IMR-90 (cell line): Measurements from ENCODE around the gene CDC42BPA. TPM values are rescaled to one million over a fixed set of nuclear protein-coding genes. Genes with fewer than 3 reads are reported as not detected.

ENCODE experiments used
- ATAC-seq: fragments of 200-7000 bp; cut with Tn5 transposase; 2 replicates; pipeline ENCODE4 v1.9.1; 2020; ENCODE audit warnings: low read depth, mild to moderate bottlenecking, moderate library complexity
- BruUV-seq: library from RNA; stranded (reverse); fragments of 400-500 nt; replicated peaks from 2 replicates; lab custom pipeline; 2021; lab: Mats Ljungman, UMichigan
- CTCF ChIA-PET: fragments of 300-600 bp; formaldehyde crosslinking; extraction: SDS; loops from one replicate; lab custom pipeline; 2021; ENCODE audit warnings: antibody characterized with exemption; lab: Yijun Ruan, JAX
- POLR2A ChIA-PET: fragments of 300-600 bp; sonication (Branson Sonifier 250); formaldehyde crosslinking; loops from one replicate; lab custom pipeline; 2022; ENCODE audit warnings: antibody characterized with exemption; ENCODE audit not compliant: unreplicated experiment; lab: Charles Lee
- DNase-seq: peaks from one replicate; pipeline ENCODE4 v3.0.0; 2013
- H2AFZ ChIP-seq: replicated peaks from 2 replicates; pipeline ENCODE3; 2013; ENCODE audit warnings: low read length, mild to moderate bottlenecking; ENCODE audit not compliant: poor library complexity
- H2AK5ac ChIP-seq: 2 replicates; pipeline ENCODE4 v1.6.1; 2013; ENCODE audit warnings: low read depth, low read length, inconsistent platforms
- H2AK9ac ChIP-seq: replicated peaks from 2 replicates; pipeline ENCODE3; 2013; ENCODE audit warnings: mild to moderate bottlenecking, low read depth, low read length, moderate library complexity; ENCODE audit not compliant: poor library complexity
- H2BK120ac ChIP-seq: 2 replicates; pipeline ENCODE4 v1.6.1; 2013; ENCODE audit warnings: low read depth, low read length, inconsistent platforms
- H2BK15ac ChIP-seq: 3 replicates; pipeline ENCODE4 v1.6.1; 2013; ENCODE audit warnings: low read depth, low read length, inconsistent platforms
- H2BK20ac ChIP-seq: 2 replicates; pipeline ENCODE4 v1.6.1; 2013; ENCODE audit warnings: low read depth, mild to moderate bottlenecking, inconsistent platforms, low read length, moderate library complexity
- H2BK5ac ChIP-seq: 2 replicates; pipeline ENCODE4 v1.6.1; 2013; ENCODE audit warnings: mild to moderate bottlenecking, low read depth, low read length, inconsistent platforms; ENCODE audit not compliant: poor library complexity, severe bottlenecking
- H3K14ac ChIP-seq: replicated peaks from 2 replicates; pipeline ENCODE4 v1.6.1; 2013; ENCODE audit warnings: low read depth, low read length, inconsistent platforms
- H3K18ac ChIP-seq: 2 replicates; pipeline ENCODE4 v1.6.1; 2013; ENCODE audit warnings: low read depth, low read length, control low read depth
- H3K23ac ChIP-seq: 2 replicates; pipeline ENCODE4 v1.6.1; 2013; ENCODE audit warnings: low read depth, low read length, inconsistent platforms
- H3K27ac ChIP-seq: 2 replicates; pipeline ENCODE4 v1.5.1; 2013; ENCODE audit warnings: mild to moderate bottlenecking, control low read depth, low read length; ENCODE audit not compliant: insufficient read depth
- H3K27me3 ChIP-seq: 2 replicates; pipeline ENCODE4 v1.6.1; 2013; ENCODE audit warnings: low read length; ENCODE audit not compliant: control insufficient read depth, insufficient read depth
- H3K36me3 ChIP-seq: 2 replicates; pipeline ENCODE4 v1.6.1; 2013; ENCODE audit warnings: low read length, mixed read lengths; ENCODE audit not compliant: control insufficient read depth, insufficient read depth
- H3K4ac ChIP-seq: 2 replicates; pipeline ENCODE4 v1.6.1; 2013; ENCODE audit warnings: low read depth, low read length, inconsistent platforms
- H3K4me1 ChIP-seq: 2 replicates; pipeline ENCODE4 v1.6.1; 2013; ENCODE audit warnings: low read length, mixed read lengths; ENCODE audit not compliant: control insufficient read depth, insufficient read depth
- H3K4me2 ChIP-seq: 2 replicates; pipeline ENCODE4 v1.6.1; 2013; ENCODE audit warnings: low read depth, mild to moderate bottlenecking, control low read depth, low read length, moderate library complexity
- H3K4me3 ChIP-seq: 2 replicates; pipeline ENCODE4 v1.5.1; 2013; ENCODE audit warnings: low read depth, mild to moderate bottlenecking, control low read depth, low read length, moderate library complexity; ENCODE audit not compliant: insufficient read depth
- H3K56ac ChIP-seq: 2 replicates; pipeline ENCODE4 v1.6.1; 2013; ENCODE audit warnings: low read length, inconsistent platforms; ENCODE audit not compliant: insufficient read depth; ENCODE audit errors: extremely low read depth
- H3K79me1 ChIP-seq, 2 experiments: 2 replicates each; pipeline ENCODE4 v1.6.1; 2013; ENCODE audit warnings: low read length in 2 of 2, inconsistent platforms in 1 of 2, low read depth in 1 of 2
- H3K9ac ChIP-seq: 2 replicates; pipeline ENCODE4 v1.6.1; 2013; ENCODE audit warnings: low read depth, low read length, control low read depth
- H3K9me1 ChIP-seq: 2 replicates; pipeline ENCODE4 v1.6.1; 2013; ENCODE audit warnings: low read length, inconsistent platforms; ENCODE audit not compliant: insufficient read depth
- H3K9me3 ChIP-seq: 2 replicates; pipeline ENCODE4 v1.6.1; 2013; ENCODE audit warnings: low read length; ENCODE audit not compliant: control insufficient read depth, insufficient read depth
- H4K20me1 ChIP-seq: 2 replicates; pipeline ENCODE4 v1.6.1; 2013; ENCODE audit warnings: low read length, inconsistent platforms; ENCODE audit not compliant: insufficient read depth
- H4K5ac ChIP-seq: 2 replicates; pipeline ENCODE4 v1.6.1; 2013; ENCODE audit warnings: mild to moderate bottlenecking, low read depth, low read length, control low read depth
- H4K8ac ChIP-seq, 2 experiments: 2 replicates each; pipeline ENCODE4 v1.6.1; 2013; ENCODE audit warnings: low read depth in 2 of 2, low read length in 2 of 2, control low read depth in 1 of 2, inconsistent platforms in 1 of 2
- H4K91ac ChIP-seq: 2 replicates; pipeline ENCODE4 v1.6.1; 2013; ENCODE audit warnings: low read depth, low read length, inconsistent platforms; ENCODE audit not compliant: insufficient read depth
- BHLHE40 ChIP-seq: fragments of 150-350 bp; IDR thresholded peaks from 2 replicates; pipeline ENCODE4 v1.6.1; 2016; ENCODE audit warnings: mild to moderate bottlenecking, low read depth, low read length
- CEBPB ChIP-seq: IDR thresholded peaks from 2 replicates; pipeline ENCODE4 v1.6.1; 2012; ENCODE audit warnings: low read depth, low read length, improper control_type of control experiment
- MXI1 ChIP-seq: IDR thresholded peaks from 2 replicates; pipeline ENCODE4 v1.6.1; 2012; ENCODE audit warnings: low read depth, mild to moderate bottlenecking, low read length, moderate library complexity, borderline replicate concordance
- NFE2L2 ChIP-seq: fragments of 150-350 bp; IDR thresholded peaks from 2 replicates; pipeline ENCODE4 v1.6.1; 2016; ENCODE audit warnings: low read depth, mild to moderate bottlenecking, low read length
- POLR2A ChIP-seq: IDR thresholded peaks from 2 replicates; pipeline ENCODE4 v1.6.1; 2012; ENCODE audit warnings: mild to moderate bottlenecking, low read depth, low read length
- RAD21 ChIP-seq: IDR thresholded peaks from 2 replicates; pipeline ENCODE4 v1.6.1; 2012; ENCODE audit warnings: low read length, improper control_type of control experiment
- RCOR1 ChIP-seq: IDR thresholded peaks from 2 replicates; pipeline ENCODE4 v1.6.1; 2012; ENCODE audit warnings: mild to moderate bottlenecking, low read length, improper control_type of control experiment; ENCODE audit not compliant: insufficient replicate concordance
- RFX5 ChIP-seq: IDR thresholded peaks from 2 replicates; pipeline ENCODE4 v1.8.0; 2012; ENCODE audit warnings: low read depth, mild to moderate bottlenecking, low read length, moderate library complexity
- SMC3 ChIP-seq: fragments of 150-350 bp; IDR thresholded peaks from 2 replicates; pipeline ENCODE4 v1.6.1; 2016; ENCODE audit warnings: low read depth, mild to moderate bottlenecking, antibody characterized with exemption, low read length, moderate library complexity
- WGBS, 2 experiments: methylation state at CpG; one replicate each; pipeline versions ENCODE4 v1.1.5 to v1.1.7; 2013; ENCODE audit warnings: missing lambda C conversion rate in 2 of 2; ENCODE audit not compliant: insufficient read length in 1 of 2; ENCODE audit errors: extremely low coverage in 2 of 2; 5-methylcytosine and 5-hydroxymethylcytosine counted together
- dilution Hi-C: fragments of 300-500 bp; cut with HindIII; formaldehyde crosslinking; loops from one replicate; pipeline ENCODE4 v1.14.3; 2018; ENCODE audit warnings: low sequenced_read_pairs; ENCODE audit not compliant: unreplicated experiment
- in situ Hi-C: fragments of 300-500 bp; cut with MboI; formaldehyde crosslinking; loops from 3 replicates; pipeline ENCODE4 v1.14.3; 2019; ENCODE audit warnings: low sequenced_read_pairs, inconsistent platforms, mixed read lengths
- intact Hi-C: fragments of 100-400 bp; cut with micrococcal nuclease; formaldehyde crosslinking; loops from 2 replicates; pipeline ENCODE4 v1.10.0; 2022
- polyA plus RNA-seq, 3 experiments: library from polyadenylated mRNA; depleted of rRNA; stranded (reverse); fragments of >200 nt; gene quantifications; 2 replicates each; pipeline ENCODE4 v1.2.3, GENCODE V29; 2012; ENCODE audit warnings: low replicate concordance in 1 of 3
- total RNA-seq: library from RNA; depleted of rRNA; stranded (reverse); fragments of >200 nt; gene quantifications from 2 replicates; pipeline ENCODE4 v1.2.3, GENCODE V29; 2012
- TF ChIP-seq, protein P1 (sequence below): fragments of 150-350 bp; IDR thresholded peaks from 2 replicates; pipeline ENCODE4 v1.6.1; 2017; ENCODE audit warnings: mild to moderate bottlenecking, antibody characterized with exemption, low read length, low read depth
- TF ChIP-seq, protein P2 (sequence below): fragments of 150-350 bp; IDR thresholded peaks from 2 replicates; pipeline ENCODE4 v1.6.1; 2016; ENCODE audit warnings: low read depth, mild to moderate bottlenecking, low read length, moderate library complexity, borderline replicate concordance
- TF ChIP-seq, protein P3 (sequence below): conservative IDR thresholded peaks from 2 replicates; pipeline ENCODE4 v1.5.1; 2012; ENCODE audit warnings: mild to moderate bottlenecking, low read depth, low read length, improper control_type of control experiment

CDC42BPA gene
- total and polyA plus RNA-seq, 2 of the 4 experiments (the other 2 are of a cell fraction), result 9.4 to 27.8 TPM

DNA sequence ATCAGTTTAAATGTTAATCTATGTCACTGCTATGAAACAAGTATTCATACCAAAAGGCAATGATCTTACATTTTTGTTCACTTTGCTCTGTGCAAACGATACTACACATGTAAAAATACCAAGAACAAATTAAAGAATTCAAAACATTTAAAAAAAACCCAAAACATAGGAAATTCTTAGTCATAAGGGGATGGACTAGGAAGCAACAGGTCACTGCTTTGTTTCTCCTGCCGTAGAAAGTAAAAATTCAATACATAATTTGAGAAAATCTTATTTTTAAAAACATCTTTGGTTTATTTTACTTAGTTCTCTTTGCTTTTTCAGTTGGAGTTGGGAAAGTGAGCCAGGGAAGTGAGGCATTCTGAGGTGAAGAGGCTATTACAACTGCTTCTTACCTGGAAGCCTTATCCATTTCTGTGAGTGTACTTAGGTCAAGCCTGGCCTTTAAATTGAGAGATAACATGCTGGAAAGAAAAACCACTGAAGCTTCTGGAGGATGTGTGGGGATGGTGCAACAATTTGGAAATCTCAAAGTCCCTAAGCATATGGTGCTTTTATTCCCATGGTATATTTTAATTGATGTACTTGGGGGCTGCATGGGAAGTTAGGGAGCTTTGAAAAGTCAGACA lies 183.5 kb downstream of the CDC42BPA start:
- no peak for TF ChIP-seq BHLHE40
- TF ChIP-seq, protein P1, sequence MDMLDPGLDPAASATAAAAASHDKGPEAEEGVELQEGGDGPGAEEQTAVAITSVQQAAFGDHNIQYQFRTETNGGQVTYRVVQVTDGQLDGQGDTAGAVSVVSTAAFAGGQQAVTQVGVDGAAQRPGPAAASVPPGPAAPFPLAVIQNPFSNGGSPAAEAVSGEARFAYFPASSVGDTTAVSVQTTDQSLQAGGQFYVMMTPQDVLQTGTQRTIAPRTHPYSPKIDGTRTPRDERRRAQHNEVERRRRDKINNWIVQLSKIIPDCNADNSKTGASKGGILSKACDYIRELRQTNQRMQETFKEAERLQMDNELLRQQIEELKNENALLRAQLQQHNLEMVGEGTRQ, result no peak
- TF ChIP-seq RAD21, result no peak
- no peak for TF ChIP-seq CEBPB
- no peak for TF ChIP-seq MXI1
- no peak for TF ChIP-seq RCOR1
- TF ChIP-seq, protein P2, sequence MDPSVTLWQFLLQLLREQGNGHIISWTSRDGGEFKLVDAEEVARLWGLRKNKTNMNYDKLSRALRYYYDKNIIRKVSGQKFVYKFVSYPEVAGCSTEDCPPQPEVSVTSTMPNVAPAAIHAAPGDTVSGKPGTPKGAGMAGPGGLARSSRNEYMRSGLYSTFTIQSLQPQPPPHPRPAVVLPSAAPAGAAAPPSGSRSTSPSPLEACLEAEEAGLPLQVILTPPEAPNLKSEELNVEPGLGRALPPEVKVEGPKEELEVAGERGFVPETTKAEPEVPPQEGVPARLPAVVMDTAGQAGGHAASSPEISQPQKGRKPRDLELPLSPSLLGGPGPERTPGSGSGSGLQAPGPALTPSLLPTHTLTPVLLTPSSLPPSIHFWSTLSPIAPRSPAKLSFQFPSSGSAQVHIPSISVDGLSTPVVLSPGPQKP, result no peak
- TF ChIP-seq NFE2L2, result no peak
- TF ChIP-seq RFX5, result no peak
- TF ChIP-seq POLR2A, result no peak
- TF ChIP-seq SMC3, result no peak
- TF ChIP-seq, protein P3, sequence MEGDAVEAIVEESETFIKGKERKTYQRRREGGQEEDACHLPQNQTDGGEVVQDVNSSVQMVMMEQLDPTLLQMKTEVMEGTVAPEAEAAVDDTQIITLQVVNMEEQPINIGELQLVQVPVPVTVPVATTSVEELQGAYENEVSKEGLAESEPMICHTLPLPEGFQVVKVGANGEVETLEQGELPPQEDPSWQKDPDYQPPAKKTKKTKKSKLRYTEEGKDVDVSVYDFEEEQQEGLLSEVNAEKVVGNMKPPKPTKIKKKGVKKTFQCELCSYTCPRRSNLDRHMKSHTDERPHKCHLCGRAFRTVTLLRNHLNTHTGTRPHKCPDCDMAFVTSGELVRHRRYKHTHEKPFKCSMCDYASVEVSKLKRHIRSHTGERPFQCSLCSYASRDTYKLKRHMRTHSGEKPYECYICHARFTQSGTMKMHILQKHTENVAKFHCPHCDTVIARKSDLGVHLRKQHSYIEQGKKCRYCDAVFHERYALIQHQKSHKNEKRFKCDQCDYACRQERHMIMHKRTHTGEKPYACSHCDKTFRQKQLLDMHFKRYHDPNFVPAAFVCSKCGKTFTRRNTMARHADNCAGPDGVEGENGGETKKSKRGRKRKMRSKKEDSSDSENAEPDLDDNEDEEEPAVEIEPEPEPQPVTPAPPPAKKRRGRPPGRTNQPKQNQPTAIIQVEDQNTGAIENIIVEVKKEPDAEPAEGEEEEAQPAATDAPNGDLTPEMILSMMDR, result no peak
- in situ Hi-C loops, result loop anchor here (25.0 kb wide), 1 partner anchor 303 kb away; no protein-coding TSS in a partner anchor
- no peak overlapping the region for H3K18ac ChIP-seq
- no peak overlapping the region; the same call in 1 of the 2 replicates for H3K14ac ChIP-seq
- peaks cover 4 to 11% of the 10 kb centered on the region in 2 experiments; a peak in 3 of 4 replicates for H3K79me1 ChIP-seq
- WGBS, 2 experiments, result no CpG with 5 or more reads among the region's 2 CpGs
- H3K9ac ChIP-seq, result no peak overlapping the region
- H4K20me1 ChIP-seq, result no peaks in the 10 kb centered on the region
- DNase-seq, result no peak
- no peak overlapping the region for H3K56ac ChIP-seq
- no peak overlapping the region for H3K4me3 ChIP-seq
- H2BK15ac ChIP-seq, result no peak overlapping the region
- no peaks in the 10 kb centered on the region for H3K9me1 ChIP-seq
- no peak overlapping the region for H3K4ac ChIP-seq
- intact Hi-C loops, result no loop called here
- no peaks in the 10 kb centered on the region for H3K9me3 ChIP-seq
- H2BK5ac ChIP-seq, result no peak overlapping the region
- no peak overlapping the region for H2BK20ac ChIP-seq
- POLR2A ChIA-PET, result no interaction called here
- no TSS peak for BruUV-seq
- H2AK9ac ChIP-seq, result no peak overlapping the region
- no peak overlapping the region for H4K5ac ChIP-seq
- H4K8ac ChIP-seq, result no peak overlapping the region
- H4K91ac ChIP-seq, result no peak overlapping the region
- CTCF ChIA-PET, result no interaction called here
- 0 out of 2 replicates have a peak overlapping the region, but pooled peaks have one; percentile 24 for H3K23ac ChIP-seq
- H2AK5ac ChIP-seq, result no peak overlapping the region
- ATAC-seq, result no peak
- H3K4me1 ChIP-seq, result peaks cover 2% of the 10 kb centered on the region; the same call in 1 of the 2 replicates
- H3K4me2 ChIP-seq, result no peak overlapping the region
- dilution Hi-C loops, result no loop called here
- no peak overlapping the region for H3K27ac ChIP-seq
- H2AFZ ChIP-seq, result no peak overlapping the region
- H2BK120ac ChIP-seq, result no peak overlapping the region
- no peaks in the 10 kb centered on the region for H3K27me3 ChIP-seq
- H3K36me3 ChIP-seq, result peaks cover 3% of the 10 kb centered on the region; the same call in 1 of the 2 replicates
